ENCODE results near the gene STH.

DNA sequence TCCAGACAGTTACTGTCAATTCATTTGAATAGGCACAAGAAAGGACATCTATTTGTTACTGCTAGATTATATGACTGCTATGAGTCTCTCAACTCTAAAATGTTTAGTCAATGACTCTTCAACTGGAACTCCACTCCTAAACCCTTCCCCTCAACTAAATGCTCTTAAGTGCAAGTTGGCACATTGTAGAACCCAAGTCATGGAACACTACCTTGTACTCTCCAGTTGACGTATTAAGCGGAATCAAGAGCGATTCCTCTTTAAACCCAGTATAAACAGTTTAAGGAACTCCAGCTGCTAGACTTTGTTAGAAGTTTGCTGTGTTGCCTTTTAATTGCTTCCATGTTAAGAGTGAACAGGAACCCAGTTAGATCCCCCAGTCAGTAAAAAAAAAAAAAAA, 44.6 kb downstream of the STH start:
- no peak for TF ChIP-seq POLR2AphosphoS5 (IDR thresholded peaks at IDR 0.05)
- TF ChIP-seq, protein P1, sequence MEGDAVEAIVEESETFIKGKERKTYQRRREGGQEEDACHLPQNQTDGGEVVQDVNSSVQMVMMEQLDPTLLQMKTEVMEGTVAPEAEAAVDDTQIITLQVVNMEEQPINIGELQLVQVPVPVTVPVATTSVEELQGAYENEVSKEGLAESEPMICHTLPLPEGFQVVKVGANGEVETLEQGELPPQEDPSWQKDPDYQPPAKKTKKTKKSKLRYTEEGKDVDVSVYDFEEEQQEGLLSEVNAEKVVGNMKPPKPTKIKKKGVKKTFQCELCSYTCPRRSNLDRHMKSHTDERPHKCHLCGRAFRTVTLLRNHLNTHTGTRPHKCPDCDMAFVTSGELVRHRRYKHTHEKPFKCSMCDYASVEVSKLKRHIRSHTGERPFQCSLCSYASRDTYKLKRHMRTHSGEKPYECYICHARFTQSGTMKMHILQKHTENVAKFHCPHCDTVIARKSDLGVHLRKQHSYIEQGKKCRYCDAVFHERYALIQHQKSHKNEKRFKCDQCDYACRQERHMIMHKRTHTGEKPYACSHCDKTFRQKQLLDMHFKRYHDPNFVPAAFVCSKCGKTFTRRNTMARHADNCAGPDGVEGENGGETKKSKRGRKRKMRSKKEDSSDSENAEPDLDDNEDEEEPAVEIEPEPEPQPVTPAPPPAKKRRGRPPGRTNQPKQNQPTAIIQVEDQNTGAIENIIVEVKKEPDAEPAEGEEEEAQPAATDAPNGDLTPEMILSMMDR (IDR thresholded peaks at IDR 0.05) = no peak
- TF ChIP-seq EP300 (IDR thresholded peaks at IDR 0.05) = no peak
- TF ChIP-seq POLR2A (IDR thresholded peaks at IDR 0.05) = no peak

Data from sigmoid colon (tissue), 4 donors.